ENCODE data around the gene CFAP99.

Gene CFAP99

GRCh38 chr4:2449051-2449450, 30.3 kb downstream of the CFAP99 start:
- no peak overlapping the region for H3K4me3 ChIP-seq (replicated peaks; ENCODE audit: low read depth, low read length)
- TF ChIP-seq CTCF (IDR thresholded peaks at IDR 0.05; ENCODE audit: low read depth, low read length, missing control alignments): no peak
- DNase-seq (ENCODE audit: extremely low read depth, low read depth): no peak

- TF ChIP-seq CTCF (IDR thresholded peaks at IDR 0.05; ENCODE audit: low read depth, low read length, missing control alignments): no peak
- DNase-seq (ENCODE audit: extremely low read depth, low read depth): no peak
Observed at GRCh38 chr4:2449511-2450392, 31.0 kb downstream of the CFAP99 start.

GRCh38 chr4:2450394-2451035, 31.8 kb downstream of the CFAP99 start:
- DNase-seq (ENCODE audit: extremely low read depth, low read depth): no peak
- no peak overlapping the region for H3K4me3 ChIP-seq (replicated peaks; ENCODE audit: low read depth, low read length)
- no peak for TF ChIP-seq CTCF (IDR thresholded peaks at IDR 0.05; ENCODE audit: low read depth, low read length, missing control alignments)

More at GRCh38 chr4:2449511-2450392, 31.0 kb downstream of the CFAP99 start:
- H3K4me3 ChIP-seq (replicated peaks; ENCODE audit: low read depth, low read length): no peak overlapping the region

GRCh38 chr4:2451036-2451520, 32.3 kb downstream of the CFAP99 start:
- no peak for DNase-seq (ENCODE audit: extremely low read depth, low read depth)
- no peak overlapping the region for H3K4me3 ChIP-seq (replicated peaks; ENCODE audit: low read depth, low read length)
- no peak for TF ChIP-seq CTCF (IDR thresholded peaks at IDR 0.05; ENCODE audit: low read depth, low read length, missing control alignments)

- no peak for DNase-seq (ENCODE audit: extremely low read depth, low read depth)
- no peak for TF ChIP-seq CTCF (IDR thresholded peaks at IDR 0.05; ENCODE audit: low read depth, low read length, missing control alignments)
- no peak overlapping the region for H3K4me3 ChIP-seq (replicated peaks; ENCODE audit: low read depth, low read length)
Observed at GRCh38 chr4:2451821-2452785, 33.3 kb downstream of the CFAP99 start.

Data from HFF-Myc (cell line).